Hematopoietic multipotent progenitor cell treated with erythropoietin and hydrocortisone succinate and interleukin-3 and kit ligand, for 8 days (in vitro differentiated cells): ENCODE results near the gene PEX26.
"Not testable (repeated sequence)": the region's sequence is repeated elsewhere in the genome, so short reads cannot be mapped to it uniquely, and the experiment has no call there.

Experiments
- DNase-seq: peaks from one replicate; pipeline ENCODE4 v3.0.0-alpha.2; 2015

The PEX26 gene

GRCh38 chr22:18056807-18057474 is 20.8 kb upstream of the PEX26 start:
- no peak for DNase-seq

GRCh38 chr22:18057568-18058209 is 20.1 kb upstream of the PEX26 start:
- DNase-seq, result no peak

DNA sequence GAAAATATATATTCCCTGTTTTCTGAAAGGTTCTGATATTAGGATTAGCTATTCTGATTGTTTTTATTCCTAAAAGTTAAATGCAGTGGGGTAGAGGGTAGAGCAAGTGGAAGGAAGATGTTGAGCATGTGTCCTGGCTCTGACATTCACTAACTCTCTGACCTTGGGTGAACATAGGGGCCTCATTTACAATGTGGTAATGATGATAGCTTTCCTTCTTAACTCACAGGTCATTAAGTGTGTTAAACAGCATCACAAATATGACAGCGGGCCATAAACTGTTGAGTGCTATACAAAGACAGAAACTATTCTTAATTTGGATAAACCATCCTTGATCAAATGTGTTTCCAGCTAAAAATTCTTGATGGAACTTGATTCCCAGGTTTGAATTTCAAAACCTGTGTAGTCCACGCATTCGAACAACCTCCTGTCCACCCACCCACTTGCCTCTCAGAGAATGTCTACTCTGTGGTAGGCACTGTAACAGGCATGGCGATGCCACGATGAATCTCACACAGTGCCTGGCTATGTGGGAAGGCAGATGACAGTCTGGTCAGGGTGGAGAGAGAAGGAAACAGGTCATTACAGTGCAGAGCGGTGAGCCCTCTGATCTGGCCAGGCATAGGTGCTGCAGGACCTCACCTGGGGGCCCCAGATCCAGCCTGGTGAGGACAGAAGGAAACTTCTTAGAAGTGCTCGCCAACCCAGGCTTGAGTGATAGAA is 19.3 kb upstream of the PEX26 start:
- no peak for DNase-seq

- DNase-seq, result no peak
These were observed 18.7 kb upstream of the PEX26 start for GRCh38 chr22:18059094-18059417.

DNA sequence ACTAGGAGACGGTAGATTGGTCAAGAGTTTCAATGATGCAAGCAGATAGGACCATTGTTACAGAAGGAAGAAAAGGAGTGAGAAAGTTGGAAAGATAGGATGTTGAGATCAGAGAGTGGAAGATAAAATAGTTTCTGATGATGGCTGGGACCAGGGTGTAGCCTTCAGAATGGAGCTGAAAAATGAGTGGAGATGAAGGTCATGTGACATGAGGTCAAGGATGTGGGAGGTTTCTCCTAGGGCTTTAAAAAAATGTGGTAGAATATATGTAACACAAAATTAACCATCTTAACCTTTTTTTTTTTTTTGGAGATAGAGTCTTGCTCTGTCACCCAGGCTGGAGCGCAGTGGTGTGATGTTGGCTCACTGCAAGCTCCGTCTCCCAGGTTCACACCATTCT is 18.3 kb upstream of the PEX26 start:
- DNase-seq, result no peak

- DNase-seq, result no peak
These were observed 17.8 kb upstream of the PEX26 start for GRCh38 chr22:18059991-18060390.

DNA sequence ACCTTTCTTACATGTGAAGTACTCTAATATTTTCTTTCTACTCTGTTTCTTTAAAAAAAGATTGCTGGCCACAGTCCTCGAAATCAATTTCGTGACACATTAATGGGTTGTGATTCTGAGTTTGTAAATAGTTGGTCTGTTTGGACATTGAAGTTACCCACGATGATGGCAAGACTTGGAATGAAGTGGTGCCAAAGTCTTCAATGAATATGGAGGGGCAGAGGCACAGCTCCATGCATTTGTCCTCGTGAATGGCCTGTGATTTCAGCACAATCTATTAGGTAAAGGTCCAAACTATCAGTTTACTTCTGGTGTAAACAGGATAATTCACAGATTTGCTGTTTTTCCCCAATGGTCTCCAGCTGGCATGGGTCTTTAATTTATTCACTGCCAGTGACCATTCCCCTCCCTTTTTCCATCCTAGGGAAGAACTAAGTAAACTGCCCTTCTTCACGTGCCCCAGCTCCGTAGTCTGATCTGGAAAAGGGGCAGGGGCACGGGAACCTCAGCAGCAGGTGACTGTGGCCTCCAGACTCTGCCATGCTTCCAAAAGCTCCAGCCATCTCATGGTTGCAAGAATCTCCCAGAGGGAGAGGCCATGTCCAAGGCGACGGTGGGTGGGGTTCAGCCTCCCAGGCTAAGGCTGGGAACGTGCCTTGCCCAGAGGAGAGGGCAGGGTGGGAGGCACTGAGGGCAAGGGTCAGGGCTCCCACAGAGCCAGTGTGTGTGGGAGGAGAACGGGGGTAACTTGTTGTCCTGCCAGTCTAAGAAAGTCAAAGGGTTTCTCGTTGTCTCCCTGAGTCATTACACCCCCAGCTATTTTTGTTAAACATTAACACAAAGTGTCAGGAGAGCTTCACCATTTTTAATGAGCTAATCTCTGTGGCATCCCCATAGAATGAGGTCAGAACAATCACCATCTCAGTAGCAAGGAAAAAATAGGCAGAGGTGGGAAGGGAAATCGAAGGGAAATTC is 16.9 kb upstream of the PEX26 start:
- DNase-seq, result no peak

DNA sequence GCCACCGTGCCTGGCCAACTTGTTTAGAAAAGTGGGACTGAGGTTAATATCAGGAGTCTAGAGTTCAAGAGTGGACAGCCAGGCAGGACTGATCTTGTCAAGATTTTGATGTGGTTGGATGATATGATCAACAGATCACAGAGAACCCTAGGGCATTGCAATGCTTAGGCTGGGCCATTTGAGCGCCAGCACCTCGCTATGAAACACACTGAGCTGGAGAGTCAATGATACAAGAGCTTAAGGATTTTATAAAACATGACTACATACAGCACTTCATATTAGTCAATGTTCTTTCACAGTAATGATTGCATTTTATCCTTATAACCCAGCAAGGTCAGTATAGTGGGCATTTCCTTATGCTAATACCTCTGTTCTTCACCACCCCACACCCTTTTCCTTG is 15.4 kb upstream of the PEX26 start:
- no peak for DNase-seq

- DNase-seq, result no peak
These were observed 14.5 kb upstream of the PEX26 start for GRCh38 chr22:18063306-18063705.

- DNase-seq, result not testable (repeated sequence)
These were observed 14.1 kb upstream of the PEX26 start for GRCh38 chr22:18063715-18064114.

DNA sequence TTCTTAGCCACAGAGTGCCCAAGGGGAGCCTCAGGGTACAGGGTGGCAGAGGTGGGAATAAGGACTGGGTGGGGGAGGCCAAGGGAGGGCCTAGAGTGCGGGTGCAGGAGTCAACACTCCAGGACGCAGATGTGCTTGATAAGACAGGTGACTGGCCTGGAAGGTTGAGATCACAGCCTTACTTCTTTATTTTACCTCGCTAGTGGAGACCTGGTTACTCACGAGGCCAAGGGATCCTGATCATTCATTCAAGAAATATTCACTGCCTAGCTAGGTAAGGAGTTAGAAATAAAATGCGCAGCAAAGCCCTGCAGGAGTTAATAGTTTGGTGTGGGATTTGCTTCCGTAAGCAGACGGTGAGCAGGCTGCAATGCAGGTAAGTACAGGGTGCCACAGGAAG is 13.2 kb upstream of the PEX26 start:
- DNase-seq, result no peak

GRCh38 chr22:18065256-18065655 is 12.5 kb upstream of the PEX26 start:
- no peak for DNase-seq

DNA sequence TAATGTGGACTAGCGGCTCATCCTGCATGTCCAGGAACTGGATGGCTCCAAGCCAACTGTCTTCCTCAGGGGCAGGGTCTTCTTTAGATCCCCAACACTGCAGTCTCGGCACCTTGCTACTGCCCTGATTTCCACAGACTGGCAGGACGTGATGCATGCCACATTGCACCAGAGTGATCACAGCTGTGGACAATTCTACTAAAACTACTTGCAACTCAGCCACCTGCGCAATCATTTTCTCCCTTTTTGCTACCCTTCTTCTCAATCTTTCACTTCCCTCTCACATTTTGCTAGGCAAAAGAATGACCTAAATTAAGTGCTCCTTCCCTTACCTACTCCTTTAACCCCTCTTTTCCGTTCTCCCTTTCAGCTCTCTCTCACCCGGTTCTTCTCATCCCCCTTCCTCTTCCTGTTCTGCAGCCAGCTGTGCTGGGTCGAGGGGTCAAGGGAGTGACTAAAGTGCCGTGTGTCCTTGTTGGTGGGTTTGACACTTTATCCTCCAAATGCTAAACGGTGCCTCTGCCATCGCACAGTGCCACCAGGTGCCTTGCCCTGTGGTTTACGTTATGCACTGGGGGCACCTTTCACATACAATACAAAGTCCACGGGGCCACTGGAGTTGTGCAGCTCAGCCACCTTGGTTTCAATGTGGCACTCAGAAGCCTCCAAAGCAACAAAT is 11.5 kb upstream of the PEX26 start:
- DNase-seq, result no peak

- no peak for DNase-seq
These were observed 10.7 kb upstream of the PEX26 start for GRCh38 chr22:18067121-18067520.

DNA sequence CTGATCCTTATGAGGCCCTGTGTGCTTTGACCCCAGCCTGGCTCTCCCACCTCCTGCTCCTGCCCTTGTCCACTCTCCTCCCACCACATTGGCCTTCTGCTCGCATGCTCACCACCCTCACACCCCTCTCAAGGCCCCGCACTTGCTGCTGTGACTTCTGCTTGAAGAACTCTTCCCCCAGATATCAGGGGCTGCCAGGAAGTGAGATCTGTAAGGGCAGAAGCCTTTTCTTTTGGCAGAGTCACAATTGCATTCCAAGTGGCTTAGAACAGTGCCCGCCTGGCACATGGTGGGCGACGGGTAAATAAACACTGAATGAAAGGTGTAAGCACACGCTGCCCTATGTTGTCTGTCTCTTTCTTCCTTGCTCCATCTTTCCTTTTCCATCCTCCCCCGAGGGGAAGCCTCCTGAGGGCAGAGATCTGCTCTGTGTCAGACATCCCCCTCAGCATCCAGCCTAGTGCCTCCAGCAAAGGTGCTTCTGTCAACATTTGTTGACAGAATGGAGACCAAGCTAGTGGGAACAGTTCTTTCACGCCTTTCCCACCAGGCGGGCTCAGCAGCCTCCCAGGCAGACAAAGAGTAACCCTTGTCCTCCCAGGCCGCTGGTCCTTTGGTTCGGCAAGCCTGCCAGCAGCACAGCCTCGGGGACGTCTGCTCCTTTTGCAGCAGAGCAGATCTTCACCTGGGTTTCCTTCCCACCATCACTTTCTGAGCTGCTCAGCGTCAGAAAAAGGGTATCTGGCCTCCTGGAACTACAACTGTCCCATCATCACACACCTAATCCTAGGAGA is 10.0 kb upstream of the PEX26 start:
- no peak for DNase-seq

DNA sequence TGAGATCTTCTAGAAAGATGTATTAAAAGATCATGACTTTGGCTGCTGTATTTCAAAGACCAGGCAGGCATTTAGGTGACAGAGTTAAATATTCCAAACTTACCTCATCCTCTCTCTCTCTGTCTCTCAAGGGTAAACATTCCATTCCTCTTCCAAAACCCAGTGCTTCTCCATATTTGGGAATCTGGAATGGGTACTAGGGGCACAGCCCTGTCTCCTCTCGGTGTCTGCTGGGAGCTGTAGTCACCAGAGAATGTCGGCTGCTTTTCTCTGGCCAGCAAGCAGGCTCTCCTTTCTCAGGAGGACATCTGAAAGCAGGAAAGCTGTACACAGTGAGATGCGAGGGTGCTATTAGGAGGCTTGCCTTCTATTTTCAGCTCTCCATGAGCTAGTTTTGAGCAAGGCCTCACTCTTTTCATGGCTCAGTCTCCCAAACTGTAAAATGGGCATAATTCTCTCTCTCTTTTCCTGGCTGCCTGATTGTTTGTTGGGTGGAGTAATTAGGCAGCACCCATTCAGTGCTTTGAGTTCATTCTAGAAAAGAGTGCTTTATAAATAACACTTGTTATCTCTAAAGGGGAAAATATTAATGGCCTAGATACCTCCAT is 9.3 kb upstream of the PEX26 start:
- no peak for DNase-seq

DNA sequence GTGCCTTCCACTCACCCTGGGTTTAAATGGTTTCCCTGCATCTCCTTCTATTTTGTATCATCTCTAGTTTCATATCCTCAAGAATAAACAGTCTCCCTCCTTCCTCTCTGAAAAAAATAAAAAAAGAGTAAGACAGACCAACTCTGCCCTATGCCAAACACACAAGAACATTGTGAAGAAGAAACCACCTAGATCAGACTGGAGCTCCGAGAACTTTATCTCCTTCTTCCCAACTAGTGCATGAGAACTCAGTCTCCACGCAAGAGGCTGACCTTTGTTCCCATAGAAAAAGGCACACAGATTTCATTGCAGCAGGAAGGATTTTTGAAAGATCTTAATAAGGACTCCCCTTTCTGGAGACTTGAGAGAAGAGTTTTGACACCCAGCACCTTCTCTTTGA is 8.7 kb upstream of the PEX26 start:
- DNase-seq, result no peak

DNA sequence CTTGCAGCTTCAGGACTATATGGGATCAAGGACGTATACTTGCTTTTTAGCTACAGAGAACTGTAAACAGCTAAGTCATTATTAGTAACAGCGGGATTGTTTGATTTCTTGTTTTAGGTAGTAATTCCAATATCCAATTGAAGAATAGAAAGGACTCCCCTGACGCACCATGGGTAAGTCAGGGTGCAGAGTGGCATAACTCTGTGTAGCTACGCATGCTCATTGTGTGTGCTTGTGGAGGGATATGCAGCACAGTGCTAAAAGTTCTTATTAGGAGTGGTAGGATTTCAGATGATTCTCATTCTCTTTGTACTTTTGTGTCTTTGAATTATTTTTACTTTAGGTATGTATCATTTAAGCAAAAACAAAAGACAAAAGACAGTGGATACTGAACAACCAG is 7.7 kb upstream of the PEX26 start:
- no peak for DNase-seq

GRCh38 chr22:18070556-18071306 is 7.1 kb upstream of the PEX26 start:
- DNase-seq, result no peak

DNA sequence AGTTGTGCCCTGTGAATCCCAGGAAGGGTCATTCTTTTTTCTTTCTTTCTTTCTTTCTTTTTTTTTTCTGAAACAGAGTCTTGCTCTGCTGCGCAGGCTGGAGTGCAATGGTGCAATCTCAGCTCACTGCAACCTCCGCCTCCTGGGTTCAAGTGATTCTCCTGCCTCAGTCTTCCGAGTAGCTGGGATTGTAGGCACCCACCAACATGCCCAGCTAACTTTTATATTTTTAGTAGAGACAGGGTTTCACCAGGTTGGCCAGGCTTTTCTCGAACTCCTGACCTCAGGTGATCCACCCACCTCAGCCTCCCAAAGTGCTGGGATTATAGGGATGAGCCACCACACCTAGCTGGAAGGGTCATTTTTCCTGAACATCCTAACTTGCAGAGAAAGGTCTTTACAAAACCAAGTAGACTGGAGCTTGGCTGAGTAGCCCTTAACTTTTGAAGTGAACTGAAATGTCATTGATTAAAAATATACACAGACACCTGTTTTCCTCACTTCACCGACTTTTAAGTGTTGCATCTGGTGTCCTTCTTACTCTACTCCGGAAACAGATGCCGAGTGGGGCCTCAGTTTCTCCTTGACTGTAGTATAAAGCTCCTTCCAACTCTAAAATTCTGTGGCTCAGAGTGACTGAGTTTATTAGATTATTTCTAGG is 6.4 kb upstream of the PEX26 start:
- DNase-seq, result not testable (repeated sequence)
